Measurements from ENCODE around the gene TRIM21. TPM values are rescaled to one million over a fixed set of nuclear protein-coding genes. Genes with fewer than 3 reads are reported as not detected.
A peak's percentile ranks its signal among the peaks of the same experiment; 100 is the strongest.

The TRIM21 gene
- total and polyA plus RNA-seq, 9 of the 15 experiments (the other 6 are each of a cell fraction or from before 2014, with no cell fraction given) = 9.2 to 21.1 (median 10.8) TPM

DNA sequence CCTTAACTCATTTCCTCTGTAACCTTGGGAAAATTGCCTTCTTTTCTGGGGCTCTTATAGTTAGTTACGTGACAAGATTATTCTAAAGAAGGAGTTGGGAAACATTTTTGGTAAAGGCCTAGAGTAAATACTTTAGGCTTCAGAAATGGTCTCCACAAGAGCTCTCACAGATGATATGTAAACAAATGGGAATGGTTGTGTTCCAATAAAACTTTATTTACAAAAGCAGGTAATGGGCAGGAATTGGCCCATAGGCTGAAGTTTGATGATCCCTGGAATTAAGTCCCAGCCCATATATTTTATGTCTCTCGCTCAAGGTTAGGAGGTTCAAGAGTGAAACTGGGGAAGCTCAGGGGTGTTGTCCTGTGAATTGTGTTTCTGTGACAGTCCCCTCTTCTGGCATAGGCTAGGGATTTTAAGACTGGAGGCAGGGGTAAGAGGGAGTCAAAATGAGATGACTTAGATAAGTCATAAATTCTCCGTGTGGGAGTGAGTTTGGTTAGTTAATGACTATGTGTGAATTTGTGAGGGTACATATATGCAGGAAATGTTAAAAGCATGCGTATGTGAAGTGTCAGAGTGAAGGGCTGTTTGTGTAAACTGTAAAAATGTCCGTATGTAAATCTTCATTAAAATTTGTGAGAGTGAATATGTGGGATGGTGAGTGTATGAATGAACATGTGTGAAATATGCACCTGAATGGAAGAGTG, 17.9 kb downstream of the TRIM21 start (continued):
- TF ChIP-seq, protein P1, sequence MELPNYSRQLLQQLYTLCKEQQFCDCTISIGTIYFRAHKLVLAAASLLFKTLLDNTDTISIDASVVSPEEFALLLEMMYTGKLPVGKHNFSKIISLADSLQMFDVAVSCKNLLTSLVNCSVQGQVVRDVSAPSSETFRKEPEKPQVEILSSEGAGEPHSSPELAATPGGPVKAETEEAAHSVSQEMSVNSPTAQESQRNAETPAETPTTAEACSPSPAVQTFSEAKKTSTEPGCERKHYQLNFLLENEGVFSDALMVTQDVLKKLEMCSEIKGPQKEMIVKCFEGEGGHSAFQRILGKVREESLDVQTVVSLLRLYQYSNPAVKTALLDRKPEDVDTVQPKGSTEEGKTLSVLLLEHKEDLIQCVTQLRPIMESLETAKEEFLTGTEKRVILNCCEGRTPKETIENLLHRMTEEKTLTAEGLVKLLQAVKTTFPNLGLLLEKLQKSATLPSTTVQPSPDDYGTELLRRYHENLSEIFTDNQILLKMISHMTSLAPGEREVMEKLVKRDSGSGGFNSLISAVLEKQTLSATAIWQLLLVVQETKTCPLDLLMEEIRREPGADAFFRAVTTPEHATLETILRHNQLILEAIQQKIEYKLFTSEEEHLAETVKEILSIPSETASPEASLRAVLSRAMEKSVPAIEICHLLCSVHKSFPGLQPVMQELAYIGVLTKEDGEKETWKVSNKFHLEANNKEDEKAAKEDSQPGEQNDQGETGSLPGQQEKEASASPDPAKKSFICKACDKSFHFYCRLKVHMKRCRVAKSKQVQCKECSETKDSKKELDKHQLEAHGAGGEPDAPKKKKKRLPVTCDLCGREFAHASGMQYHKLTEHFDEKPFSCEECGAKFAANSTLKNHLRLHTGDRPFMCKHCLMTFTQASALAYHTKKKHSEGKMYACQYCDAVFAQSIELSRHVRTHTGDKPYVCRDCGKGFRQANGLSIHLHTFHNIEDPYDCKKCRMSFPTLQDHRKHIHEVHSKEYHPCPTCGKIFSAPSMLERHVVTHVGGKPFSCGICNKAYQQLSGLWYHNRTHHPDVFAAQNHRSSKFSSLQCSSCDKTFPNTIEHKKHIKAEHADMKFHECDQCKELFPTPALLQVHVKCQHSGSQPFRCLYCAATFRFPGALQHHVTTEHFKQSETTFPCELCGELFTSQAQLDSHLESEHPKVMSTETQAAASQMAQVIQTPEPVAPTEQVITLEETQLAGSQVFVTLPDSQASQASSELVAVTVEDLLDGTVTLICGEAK (IDR thresholded peaks at IDR 0.05) = peak; percentile 85
- TF ChIP-seq, protein P1 (CRISPR knock-in tag; IDR thresholded peaks at IDR 0.05) = peak; percentile 33; the same call in 1 of the 2 replicates
